Prostate gland (tissue), 2 donors: ENCODE results near the gene IRGQ.
A peak's percentile ranks its signal among the peaks of the same experiment; 100 is the strongest.

Experiments
- CTCF ChIP-seq, 4 experiments: fragments of 200-600 bp in 2 of 4; fragments of 450-650 bp in 2 of 4; sonication (generic) in 2 of 4; IDR thresholded peaks; 1 replicate in 3 of 4; 2 replicates in 1 of 4; pipeline ENCODE4 v1.5.1; 2016 to 2019; ENCODE audit warnings: antibody characterized with exemption in 4 of 4, mild to moderate bottlenecking in 2 of 4, moderate library complexity in 2 of 4
- POLR2A ChIP-seq: fragments of 450-650 bp; IDR thresholded peaks from one replicate; pipeline ENCODE4 v1.6.1; 2016; ENCODE audit warnings: antibody characterized with exemption, mild to moderate bottlenecking
- POLR2AphosphoS5 ChIP-seq: sonication (generic); formaldehyde crosslinking; IDR thresholded peaks from one replicate; pipeline ENCODE4 v1.6.1; 2017; ENCODE audit warnings: antibody characterized with exemption

- TF ChIP-seq POLR2AphosphoS5 (peak; percentile 100), CTCF (IDR thresholded peaks at IDR 0.05) (peak in 1 of 4 experiments; percentile 26), POLR2A (peak; percentile 96)
Measured at GRCh38 chr19:43595999-43596841, at the start of gene IRGQ, which contains the start of gene ZNF576.
